ENCODE results near the gene ALK. TPM values are rescaled to one million over a fixed set of nuclear protein-coding genes. Genes with fewer than 3 reads are reported as not detected.

Gene ALK
- polyA plus RNA-seq, 2 donors, result 0.04 to 0.05 TPM

DNA sequence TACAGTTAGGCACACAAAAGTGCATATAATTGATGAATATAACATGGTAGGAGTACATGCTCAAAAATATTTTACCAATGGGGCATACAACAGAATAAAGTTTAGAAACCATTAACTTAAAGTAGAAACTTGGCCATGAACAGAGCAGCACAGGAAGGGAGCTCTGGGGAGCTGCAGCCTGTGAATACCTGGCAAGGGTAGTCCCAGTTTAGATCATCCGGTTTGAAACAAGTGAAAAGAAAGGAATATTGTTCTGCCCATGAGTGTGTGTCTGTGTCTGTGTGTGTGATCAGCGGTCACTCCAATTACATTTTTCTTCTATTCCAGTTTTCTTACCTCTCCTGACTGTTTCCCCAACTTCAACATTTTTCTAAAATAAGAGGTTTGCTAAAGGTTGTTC lies 233.0 kb downstream of the ALK start:
- H3K36me3 ChIP-seq (ENCODE audit: control insufficient read depth in 2 of 2, insufficient read depth in 2 of 2, low read length in 1 of 2), result no peaks in the 10 kb centered on the region
- no peaks in the 10 kb centered on the region for H3K9me3 ChIP-seq (ENCODE audit: control insufficient read depth in 2 of 2, insufficient read depth in 1 of 2, low read depth in 1 of 2, low read length in 1 of 2)
- H3K27ac ChIP-seq (ENCODE audit: low read depth in 2 of 2, low read length in 1 of 2), result no peak overlapping the region
- no peaks in the 10 kb centered on the region for H3K27me3 ChIP-seq (ENCODE audit: control insufficient read depth in 1 of 2, insufficient read depth in 2 of 2, low read length in 2 of 2)
- WGBS, 2 donors, result 67 to 78% methylated on average over 2 of the region's 2 CpGs
- no peak overlapping the region for H3K4me3 ChIP-seq (ENCODE audit: low read depth in 1 of 2, low read length in 2 of 2)
- H3K4me1 ChIP-seq (ENCODE audit: control insufficient read depth in 2 of 2, insufficient read depth in 2 of 2, low read length in 1 of 2), result no peaks in the 10 kb centered on the region

GRCh38 chr2:29687121-29687520 lies 234.3 kb downstream of the ALK start:
- Histone ChIP-seq H3K4me3 (ENCODE audit: low read depth in 1 of 2, low read length in 2 of 2) (no peak overlapping the region), H3K9me3 (ENCODE audit: control insufficient read depth in 2 of 2, insufficient read depth in 1 of 2, low read depth in 1 of 2, low read length in 1 of 2) (no peaks in the 10 kb centered on the region), H3K27ac (ENCODE audit: low read depth in 2 of 2, low read length in 1 of 2) (no peak overlapping the region), H3K27me3 (ENCODE audit: control insufficient read depth in 1 of 2, insufficient read depth in 2 of 2, low read length in 2 of 2) (no peaks in the 10 kb centered on the region), H3K4me1 (ENCODE audit: control insufficient read depth in 2 of 2, insufficient read depth in 2 of 2, low read length in 1 of 2) (no peaks in the 10 kb centered on the region), H3K36me3 (ENCODE audit: control insufficient read depth in 2 of 2, insufficient read depth in 2 of 2, low read length in 1 of 2) (no peaks in the 10 kb centered on the region)
- WGBS, 2 donors, result 86 to 90% methylated on average over 2 of the region's 2 CpGs

GRCh38 chr2:29676886-29677453 lies 244.4 kb downstream of the ALK start:
- Histone ChIP-seq H3K27ac (ENCODE audit: low read depth in 2 of 2, low read length in 1 of 2) (no peak overlapping the region), H3K36me3 (ENCODE audit: control insufficient read depth in 2 of 2, insufficient read depth in 2 of 2, low read length in 1 of 2) (no peaks in the 10 kb centered on the region), H3K9me3 (ENCODE audit: control insufficient read depth in 2 of 2, insufficient read depth in 1 of 2, low read depth in 1 of 2, low read length in 1 of 2) (peaks cover 0 to 2% of the 10 kb centered on the region in 2 donors), H3K27me3 (ENCODE audit: control insufficient read depth in 1 of 2, insufficient read depth in 2 of 2, low read length in 2 of 2) (peaks cover 0 to 2% of the 10 kb centered on the region in 2 donors), H3K4me3 (ENCODE audit: low read depth in 1 of 2, low read length in 2 of 2) (no peak overlapping the region), H3K4me1 (ENCODE audit: control insufficient read depth in 2 of 2, insufficient read depth in 2 of 2, low read length in 1 of 2) (no peaks in the 10 kb centered on the region)

DNA sequence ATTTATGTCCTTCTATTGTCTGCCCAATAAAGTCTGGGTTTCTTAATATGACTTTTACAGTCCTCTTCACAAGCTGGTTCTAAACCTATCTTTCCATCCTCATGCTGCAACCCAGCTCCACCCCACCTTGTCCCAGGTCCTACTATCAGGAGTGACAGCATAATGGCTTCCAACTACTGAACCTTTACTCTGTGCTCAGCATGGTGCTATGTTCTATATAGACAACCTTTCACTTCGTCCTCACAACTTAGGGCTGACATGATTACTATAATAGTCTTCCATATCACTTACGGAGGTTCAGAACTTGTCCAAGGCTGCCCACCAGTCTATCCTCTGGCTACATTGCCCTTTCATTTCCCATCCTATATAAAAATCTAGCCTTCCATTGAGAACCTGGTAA lies 256.8 kb downstream of the ALK start:
- WGBS, 2 donors, result 82 to 89% methylated on average over 2 of the region's 2 CpGs
- H3K27me3 ChIP-seq (ENCODE audit: control insufficient read depth in 1 of 2, insufficient read depth in 2 of 2, low read length in 2 of 2), result no peaks in the 10 kb centered on the region
- H3K27ac ChIP-seq (ENCODE audit: low read depth in 2 of 2, low read length in 1 of 2), result no peak overlapping the region
- no peaks in the 10 kb centered on the region for H3K9me3 ChIP-seq (ENCODE audit: control insufficient read depth in 2 of 2, insufficient read depth in 1 of 2, low read depth in 1 of 2, low read length in 1 of 2)
- no peaks in the 10 kb centered on the region for H3K36me3 ChIP-seq (ENCODE audit: control insufficient read depth in 2 of 2, insufficient read depth in 2 of 2, low read length in 1 of 2)
- no peaks in the 10 kb centered on the region for H3K4me1 ChIP-seq (ENCODE audit: control insufficient read depth in 2 of 2, insufficient read depth in 2 of 2, low read length in 1 of 2)
- no peak overlapping the region for H3K4me3 ChIP-seq (ENCODE audit: low read depth in 1 of 2, low read length in 2 of 2)

DNA sequence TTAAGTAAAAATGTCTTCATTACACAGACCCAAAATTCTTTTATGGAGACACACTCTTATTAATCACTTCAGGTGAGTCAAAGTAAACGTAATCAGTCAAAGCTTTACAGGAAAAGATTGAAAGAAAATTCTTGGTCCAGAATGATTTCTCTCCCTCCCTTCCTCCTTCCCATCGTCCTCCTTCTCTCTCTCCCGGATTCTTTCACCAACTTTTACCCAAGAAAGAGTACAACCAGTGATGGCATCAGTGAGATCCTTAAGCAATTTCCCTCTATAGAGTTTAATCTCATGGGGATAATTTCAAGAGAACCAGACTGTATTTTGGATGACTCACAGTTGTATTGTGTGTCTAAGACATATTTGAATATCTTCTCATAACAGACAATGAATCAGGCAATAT lies 258.1 kb downstream of the ALK start:
- Histone ChIP-seq H3K9me3 (ENCODE audit: control insufficient read depth in 2 of 2, insufficient read depth in 1 of 2, low read depth in 1 of 2, low read length in 1 of 2) (no peaks in the 10 kb centered on the region), H3K4me3 (ENCODE audit: low read depth in 1 of 2, low read length in 2 of 2) (no peak overlapping the region), H3K27ac (ENCODE audit: low read depth in 2 of 2, low read length in 1 of 2) (no peak overlapping the region), H3K36me3 (ENCODE audit: control insufficient read depth in 2 of 2, insufficient read depth in 2 of 2, low read length in 1 of 2) (no peaks in the 10 kb centered on the region), H3K4me1 (ENCODE audit: control insufficient read depth in 2 of 2, insufficient read depth in 2 of 2, low read length in 1 of 2) (no peaks in the 10 kb centered on the region), H3K27me3 (ENCODE audit: control insufficient read depth in 1 of 2, insufficient read depth in 2 of 2, low read length in 2 of 2) (no peaks in the 10 kb centered on the region)
- WGBS, 2 donors, result 46 to 64% methylated on average over 3 of the region's 3 CpGs

GRCh38 chr2:29662861-29663260 lies 258.5 kb downstream of the ALK start:
- 59 to 80% methylated on average over 2 of the region's 2 CpGs for WGBS, 2 donors
- no peak overlapping the region for H3K27ac ChIP-seq (ENCODE audit: low read depth in 2 of 2, low read length in 1 of 2)
- no peaks in the 10 kb centered on the region for H3K9me3 ChIP-seq (ENCODE audit: control insufficient read depth in 2 of 2, insufficient read depth in 1 of 2, low read depth in 1 of 2, low read length in 1 of 2)
- H3K4me3 ChIP-seq (ENCODE audit: low read depth in 1 of 2, low read length in 2 of 2), result no peak overlapping the region
- H3K4me1 ChIP-seq (ENCODE audit: control insufficient read depth in 2 of 2, insufficient read depth in 2 of 2, low read length in 1 of 2), result no peaks in the 10 kb centered on the region
- no peaks in the 10 kb centered on the region for H3K36me3 ChIP-seq (ENCODE audit: control insufficient read depth in 2 of 2, insufficient read depth in 2 of 2, low read length in 1 of 2)
- no peaks in the 10 kb centered on the region for H3K27me3 ChIP-seq (ENCODE audit: control insufficient read depth in 1 of 2, insufficient read depth in 2 of 2, low read length in 2 of 2)

- no peaks in the 10 kb centered on the region for H3K36me3 ChIP-seq (ENCODE audit: control insufficient read depth in 2 of 2, insufficient read depth in 2 of 2, low read length in 1 of 2)
These were observed 261.2 kb downstream of the ALK start for GRCh38 chr2:29660201-29660600.

DNA sequence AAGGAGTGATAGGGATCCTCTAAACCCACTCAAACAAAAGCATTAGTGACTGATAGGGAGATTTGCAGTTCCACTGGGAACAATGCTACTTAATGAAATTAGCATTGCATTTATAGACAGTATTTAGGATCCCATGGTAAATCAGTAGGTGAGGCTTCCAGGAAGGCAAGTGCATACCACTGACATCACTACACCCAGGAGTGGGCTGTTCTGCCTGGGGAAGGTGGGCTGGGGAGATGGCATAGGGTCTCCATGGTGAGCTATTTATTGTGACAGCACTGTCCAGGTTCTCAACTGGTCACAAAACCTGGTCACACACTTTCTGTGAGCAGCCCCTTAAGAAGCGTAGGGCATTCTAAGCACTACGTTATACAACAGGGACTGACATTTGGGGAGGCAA lies 262.2 kb downstream of the ALK start:
- H3K4me1 ChIP-seq (ENCODE audit: control insufficient read depth in 2 of 2, insufficient read depth in 2 of 2, low read length in 1 of 2), result no peaks in the 10 kb centered on the region
- H3K4me3 ChIP-seq (ENCODE audit: low read depth in 1 of 2, low read length in 2 of 2), result no peak overlapping the region
- 89 to 92% methylated on average over 2 of the region's 2 CpGs for WGBS, 2 donors
- H3K27ac ChIP-seq (ENCODE audit: low read depth in 2 of 2, low read length in 1 of 2), result no peak overlapping the region
- no peaks in the 10 kb centered on the region for H3K27me3 ChIP-seq (ENCODE audit: control insufficient read depth in 1 of 2, insufficient read depth in 2 of 2, low read length in 2 of 2)
- H3K9me3 ChIP-seq (ENCODE audit: control insufficient read depth in 2 of 2, insufficient read depth in 1 of 2, low read depth in 1 of 2, low read length in 1 of 2), result no peaks in the 10 kb centered on the region
- no peaks in the 10 kb centered on the region for H3K36me3 ChIP-seq (ENCODE audit: control insufficient read depth in 2 of 2, insufficient read depth in 2 of 2, low read length in 1 of 2)

More at GRCh38 chr2:29660201-29660600, 261.2 kb downstream of the ALK start:
- Histone ChIP-seq H3K4me1 (ENCODE audit: control insufficient read depth in 2 of 2, insufficient read depth in 2 of 2, low read length in 1 of 2) (no peaks in the 10 kb centered on the region), H3K4me3 (ENCODE audit: low read depth in 1 of 2, low read length in 2 of 2) (no peak overlapping the region), H3K27ac (ENCODE audit: low read depth in 2 of 2, low read length in 1 of 2) (no peak overlapping the region), H3K9me3 (ENCODE audit: control insufficient read depth in 2 of 2, insufficient read depth in 1 of 2, low read depth in 1 of 2, low read length in 1 of 2) (no peaks in the 10 kb centered on the region), H3K27me3 (ENCODE audit: control insufficient read depth in 1 of 2, insufficient read depth in 2 of 2, low read length in 2 of 2) (no peaks in the 10 kb centered on the region)
- 78 to 86% methylated on average over 2 of the region's 2 CpGs for WGBS, 2 donors

DNA sequence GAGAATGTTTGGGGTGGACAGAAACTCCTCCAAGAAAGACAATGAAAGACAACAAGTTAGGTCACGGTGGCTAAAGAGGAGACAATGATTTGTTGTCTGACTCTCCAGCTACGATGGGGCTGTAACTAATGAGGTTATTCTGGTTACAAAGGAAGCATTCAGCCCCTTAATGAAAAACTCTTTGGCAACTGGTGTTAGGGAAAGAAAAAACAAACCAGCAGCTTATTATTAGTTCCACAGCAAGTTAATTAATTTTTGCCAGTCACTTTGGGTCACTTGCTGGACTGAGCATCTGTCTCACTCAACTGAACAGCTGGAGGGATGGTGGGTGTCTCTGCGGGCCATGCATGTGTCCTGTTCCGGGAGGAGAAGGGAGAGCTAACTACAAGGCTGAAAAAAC lies 263.7 kb downstream of the ALK start:
- Histone ChIP-seq H3K27me3 (ENCODE audit: control insufficient read depth in 1 of 2, insufficient read depth in 2 of 2, low read length in 2 of 2) (no peaks in the 10 kb centered on the region), H3K4me3 (ENCODE audit: low read depth in 1 of 2, low read length in 2 of 2) (no peak overlapping the region), H3K36me3 (ENCODE audit: control insufficient read depth in 2 of 2, insufficient read depth in 2 of 2, low read length in 1 of 2) (no peaks in the 10 kb centered on the region), H3K27ac (ENCODE audit: low read depth in 2 of 2, low read length in 1 of 2) (no peak overlapping the region), H3K9me3 (ENCODE audit: control insufficient read depth in 2 of 2, insufficient read depth in 1 of 2, low read depth in 1 of 2, low read length in 1 of 2) (no peaks in the 10 kb centered on the region), H3K4me1 (ENCODE audit: control insufficient read depth in 2 of 2, insufficient read depth in 2 of 2, low read length in 1 of 2) (no peaks in the 10 kb centered on the region)
- 67 to 82% methylated on average over 4 of the region's 4 CpGs for WGBS, 2 donors

GRCh38 chr2:29655391-29656086 lies 265.8 kb downstream of the ALK start:
- H3K36me3 ChIP-seq (ENCODE audit: control insufficient read depth in 2 of 2, insufficient read depth in 2 of 2, low read length in 1 of 2), result no peaks in the 10 kb centered on the region
- no peak overlapping the region for H3K27ac ChIP-seq (ENCODE audit: low read depth in 2 of 2, low read length in 1 of 2)
- 67 to 68% methylated on average over 3 of the region's 3 CpGs for WGBS, 2 donors
- no peaks in the 10 kb centered on the region for H3K4me1 ChIP-seq (ENCODE audit: control insufficient read depth in 2 of 2, insufficient read depth in 2 of 2, low read length in 1 of 2)
- H3K27me3 ChIP-seq (ENCODE audit: control insufficient read depth in 1 of 2, insufficient read depth in 2 of 2, low read length in 2 of 2), result no peaks in the 10 kb centered on the region
- H3K9me3 ChIP-seq (ENCODE audit: control insufficient read depth in 2 of 2, insufficient read depth in 1 of 2, low read depth in 1 of 2, low read length in 1 of 2), result no peaks in the 10 kb centered on the region
- no peak overlapping the region for H3K4me3 ChIP-seq (ENCODE audit: low read depth in 1 of 2, low read length in 2 of 2)

All from esophagus (tissue), 2 donors.